Right forelimb (tissue), 1 donor: Measurements from ENCODE around the gene GPR171.

Source experiments
- DNase-seq: peaks from one replicate; pipeline ENCODE4 v3.0.0-alpha.2; 2018

GPR171 gene

GRCh38 chr3:151213151-151213550 lies 10.1 kb upstream of the GPR171 start:
- no peak for DNase-seq

DNA sequence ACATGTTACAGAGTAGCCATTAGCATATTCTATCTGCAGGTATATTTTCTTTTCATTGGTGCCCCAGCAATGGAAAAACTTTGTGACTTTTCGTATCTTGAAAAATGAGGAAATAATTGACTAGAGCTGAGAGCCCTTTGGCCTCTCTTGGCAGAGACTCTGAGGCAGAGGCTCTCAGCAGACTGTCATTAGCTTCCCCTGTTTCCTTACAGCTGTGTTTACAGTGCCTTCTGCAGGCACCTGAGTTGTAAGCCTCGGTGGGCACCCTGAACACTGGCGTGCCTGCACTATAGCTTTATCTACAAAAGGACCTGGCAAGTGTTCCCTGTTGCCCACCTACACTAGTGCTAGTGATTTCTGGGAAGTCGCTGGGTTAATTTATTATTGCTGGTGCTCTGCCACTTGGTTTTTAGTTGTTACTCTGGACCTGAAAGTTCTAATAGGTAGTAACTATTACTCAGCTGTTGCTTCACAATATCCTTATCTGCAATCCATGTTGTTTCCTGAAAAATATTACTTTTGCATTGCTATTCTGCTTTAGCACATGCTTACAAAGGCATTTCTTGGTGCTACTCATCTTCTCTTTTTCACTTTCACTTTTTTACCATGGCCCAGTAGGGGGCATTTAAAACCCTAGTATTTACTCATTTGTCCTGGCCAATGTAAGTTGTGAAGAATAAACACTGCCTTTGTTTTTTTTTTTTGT lies 7.8 kb upstream of the GPR171 start:
- no peak for DNase-seq

DNA sequence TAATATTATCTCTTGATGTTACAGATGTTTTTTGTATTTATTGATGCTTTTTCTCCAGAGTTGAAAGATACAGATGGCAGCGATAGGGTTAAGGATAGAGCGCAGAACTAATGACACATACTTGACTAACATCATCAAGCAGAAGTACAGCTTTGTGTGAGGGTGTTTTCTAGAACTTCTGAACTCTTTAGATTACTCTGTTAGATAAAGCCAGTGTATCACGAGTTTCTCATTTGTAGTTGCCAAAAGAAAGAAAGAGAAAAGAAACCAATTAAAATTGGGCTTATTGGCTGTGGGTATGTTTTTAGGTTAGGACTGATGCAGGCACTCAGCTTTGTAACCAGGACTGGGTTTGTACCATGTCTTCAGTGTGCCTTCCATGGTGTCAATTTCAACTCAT lies 6.6 kb upstream of the GPR171 start:
- DNase-seq: no peak

- no peak for DNase-seq
Observed at GRCh38 chr3:151206201-151206600, 3.2 kb upstream of the GPR171 start.

DNA sequence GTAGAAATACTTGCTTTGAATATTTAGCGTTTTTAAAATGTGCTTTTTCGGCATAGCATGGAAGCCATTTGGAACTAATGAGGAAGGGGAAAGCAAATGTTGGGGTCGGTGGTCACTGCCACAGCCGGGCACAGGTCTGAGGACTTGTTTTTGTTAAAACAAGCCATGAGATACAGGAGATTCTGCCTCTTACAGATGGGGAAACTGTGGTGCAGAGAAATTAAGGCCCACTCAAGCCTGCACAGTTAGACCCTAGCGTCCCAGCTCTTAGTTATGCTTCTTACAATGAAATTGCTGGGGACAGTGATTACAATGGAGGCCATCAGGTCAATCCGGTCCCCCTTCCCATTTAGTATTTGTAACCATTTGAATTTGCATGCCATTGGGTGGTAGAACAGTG lies 2.5 kb upstream of the GPR171 start:
- DNase-seq: no peak

DNA sequence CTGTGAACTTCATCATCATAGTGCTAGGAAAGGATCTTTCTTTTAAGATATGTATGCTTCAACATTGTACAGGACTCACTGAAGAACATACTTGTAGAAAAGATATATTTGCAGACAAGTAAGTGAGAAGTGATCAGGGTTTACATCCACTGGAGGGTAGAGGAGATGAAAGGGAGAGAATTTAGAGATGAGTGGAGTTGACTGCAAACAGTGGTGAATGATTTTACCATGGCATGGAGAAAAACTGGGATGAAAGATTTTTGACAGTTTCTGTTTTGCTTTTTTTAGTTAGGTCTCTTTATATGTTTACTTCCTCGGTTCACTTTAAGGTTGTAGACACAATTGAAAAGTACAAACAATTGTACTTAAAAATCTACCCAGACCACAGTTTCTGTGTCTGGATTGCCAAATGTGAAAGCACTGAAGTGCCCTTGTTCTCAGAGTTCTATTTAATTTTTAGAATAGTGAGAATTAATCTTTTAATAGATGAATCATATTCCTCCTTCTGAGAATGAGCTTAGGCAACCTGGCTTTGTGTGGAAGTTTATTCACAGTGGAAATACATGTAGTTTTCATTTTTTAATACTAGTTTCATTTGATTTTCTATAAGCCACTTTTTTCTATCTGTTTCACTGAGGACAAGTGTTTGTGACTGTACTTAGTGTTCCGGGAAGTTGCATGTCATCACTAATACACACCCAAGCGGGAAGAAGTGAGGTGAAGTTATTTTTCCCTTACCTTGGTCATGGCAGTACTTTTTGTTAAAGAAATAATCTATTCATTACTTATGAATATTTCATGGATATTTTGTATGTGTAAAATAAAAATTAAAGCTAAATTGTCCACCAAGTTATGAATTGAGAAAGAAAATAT lies 1.8 kb upstream of the GPR171 start:
- no peak for DNase-seq

DNA sequence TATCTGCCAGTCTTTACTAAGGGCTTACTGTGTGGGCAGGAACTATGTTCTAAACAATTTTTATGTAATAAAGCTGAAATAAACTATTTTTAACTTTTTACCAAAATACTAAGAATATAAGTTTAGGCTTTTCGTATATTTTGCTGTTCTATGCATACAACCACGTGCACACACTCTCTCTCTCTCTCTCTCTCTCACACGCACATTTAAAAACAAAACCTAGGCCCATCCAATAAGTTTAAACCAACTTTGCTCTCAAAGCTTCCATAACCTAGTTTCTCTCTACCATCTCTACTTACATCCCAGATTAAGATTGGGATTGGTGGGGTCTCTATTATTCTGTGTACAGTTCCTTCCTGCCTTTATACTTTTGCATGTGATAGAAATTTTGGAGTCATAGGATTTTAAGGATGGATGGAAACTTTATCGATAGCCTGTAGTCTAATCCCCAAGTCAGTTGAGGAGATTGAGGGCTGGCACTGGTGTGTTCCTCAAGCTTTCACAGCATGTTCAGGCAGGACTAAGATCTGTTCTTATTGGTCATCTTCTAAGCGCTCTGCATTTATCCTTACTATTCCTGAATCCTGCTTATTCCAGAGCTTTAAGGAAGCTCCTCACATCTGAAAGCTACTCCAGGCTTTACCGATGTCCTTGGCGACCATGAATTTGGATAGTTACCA lies 1.8 kb downstream of the GPR171 start:
- no peak for DNase-seq

DNA sequence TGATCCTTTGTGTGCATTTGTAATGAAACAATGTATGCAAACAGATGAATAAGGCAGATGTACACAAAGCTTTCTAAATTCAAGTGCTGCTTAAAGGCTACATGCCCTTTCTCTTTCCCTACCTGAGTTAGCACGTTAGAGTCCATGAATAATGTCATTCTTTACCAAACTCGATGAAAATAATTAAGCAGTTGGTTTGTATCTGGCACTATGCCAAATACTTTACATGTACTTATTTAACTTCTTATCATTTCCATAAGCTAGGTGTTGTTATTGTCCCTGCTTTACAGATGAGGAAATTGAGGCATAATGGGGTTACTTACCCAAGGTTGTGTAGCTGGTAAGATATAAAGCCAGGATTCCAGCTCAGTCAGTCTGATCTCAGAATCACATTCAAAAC lies 2.4 kb downstream of the GPR171 start:
- DNase-seq: no peak

GRCh38 chr3:151199554-151200438 lies 3.2 kb downstream of the GPR171 start:
- no peak for DNase-seq

- no peak for DNase-seq
Observed at GRCh38 chr3:151198849-151199248, 4.2 kb downstream of the GPR171 start.

- no peak for DNase-seq
Observed at GRCh38 chr3:151197981-151198767, 4.8 kb downstream of the GPR171 start.

- DNase-seq: no peak
Observed at GRCh38 chr3:151197228-151197627, 5.8 kb downstream of the GPR171 start.

DNA sequence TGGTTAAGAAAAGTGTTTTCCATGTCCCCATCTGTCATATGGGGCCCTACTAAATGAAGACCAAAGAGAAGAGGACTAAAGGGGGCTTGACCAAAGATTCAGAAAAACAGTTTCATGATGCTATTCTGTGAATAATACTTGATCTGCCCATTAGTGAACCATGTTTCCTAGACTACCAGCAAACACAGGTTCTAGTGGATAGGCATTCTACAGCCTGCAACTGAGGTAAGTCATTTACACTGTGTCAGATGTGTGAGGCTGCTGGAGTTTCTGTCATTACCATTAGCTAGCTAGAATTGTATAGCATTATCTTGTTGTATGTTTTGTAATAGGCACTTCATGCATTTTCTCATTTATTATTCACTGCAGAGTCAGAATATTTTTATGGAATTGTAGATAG lies 6.6 kb downstream of the GPR171 start:
- no peak for DNase-seq

DNA sequence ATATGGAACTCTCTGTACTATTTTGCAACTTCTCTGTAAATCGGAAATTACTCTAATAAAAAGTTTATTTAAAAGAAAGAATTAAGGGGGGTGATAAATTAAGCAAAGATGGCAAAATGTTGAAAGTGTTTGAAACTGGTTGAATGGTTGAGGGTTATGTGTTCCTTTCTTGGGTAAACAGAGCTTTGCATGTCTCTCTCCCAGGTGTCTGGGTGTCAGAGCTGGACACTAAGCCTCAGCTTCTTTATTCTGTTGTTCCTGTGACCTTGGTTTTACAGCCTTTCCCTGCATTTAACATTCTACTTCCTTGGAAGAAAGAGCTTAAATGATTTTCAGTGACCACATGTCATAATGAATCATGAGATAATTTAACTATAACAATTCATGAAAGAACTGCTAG lies 7.2 kb downstream of the GPR171 start:
- DNase-seq: no peak

DNA sequence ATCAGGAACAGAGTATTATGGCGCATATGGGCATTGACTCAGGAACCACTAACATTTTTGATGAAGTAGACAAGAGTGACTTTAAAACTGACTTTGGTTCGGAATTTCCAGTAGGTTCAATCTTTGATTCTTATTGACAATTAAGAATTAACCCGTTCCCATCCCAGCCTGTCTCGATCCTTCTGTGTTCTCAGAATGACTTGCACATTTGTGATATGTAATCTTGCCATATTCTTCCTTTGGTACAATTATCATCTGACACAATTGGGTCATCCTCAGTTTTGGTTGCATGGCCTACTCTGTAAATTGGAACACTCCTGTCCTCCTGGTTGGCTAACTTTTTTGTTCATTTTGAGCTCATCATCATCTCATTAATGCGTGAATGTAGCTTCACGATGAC lies 10.5 kb downstream of the GPR171 start:
- DNase-seq: no peak

- no peak for DNase-seq
Observed at GRCh38 chr3:151191095-151191494, 11.9 kb downstream of the GPR171 start.

DNA sequence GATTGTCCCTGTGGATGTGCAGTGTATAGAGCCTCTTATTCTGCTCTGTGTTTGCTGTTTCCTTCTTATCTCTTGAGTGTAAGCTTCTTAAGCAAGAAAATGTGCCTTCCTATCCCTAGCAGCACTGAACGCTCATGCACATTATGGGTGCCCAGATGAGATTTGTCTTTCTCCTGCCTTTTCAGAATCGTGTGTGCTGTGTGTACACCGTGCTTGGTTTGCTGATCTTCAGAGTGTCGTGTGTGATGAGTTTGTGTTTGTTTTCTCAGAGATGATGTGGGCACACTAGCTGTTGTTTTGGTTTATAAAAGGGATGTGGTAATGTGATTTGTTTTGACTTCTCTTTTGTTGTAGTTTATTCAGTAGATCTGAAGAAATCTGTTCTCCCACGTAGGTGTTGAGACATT lies 19.7 kb downstream of the GPR171 start:
- no peak for DNase-seq

DNA sequence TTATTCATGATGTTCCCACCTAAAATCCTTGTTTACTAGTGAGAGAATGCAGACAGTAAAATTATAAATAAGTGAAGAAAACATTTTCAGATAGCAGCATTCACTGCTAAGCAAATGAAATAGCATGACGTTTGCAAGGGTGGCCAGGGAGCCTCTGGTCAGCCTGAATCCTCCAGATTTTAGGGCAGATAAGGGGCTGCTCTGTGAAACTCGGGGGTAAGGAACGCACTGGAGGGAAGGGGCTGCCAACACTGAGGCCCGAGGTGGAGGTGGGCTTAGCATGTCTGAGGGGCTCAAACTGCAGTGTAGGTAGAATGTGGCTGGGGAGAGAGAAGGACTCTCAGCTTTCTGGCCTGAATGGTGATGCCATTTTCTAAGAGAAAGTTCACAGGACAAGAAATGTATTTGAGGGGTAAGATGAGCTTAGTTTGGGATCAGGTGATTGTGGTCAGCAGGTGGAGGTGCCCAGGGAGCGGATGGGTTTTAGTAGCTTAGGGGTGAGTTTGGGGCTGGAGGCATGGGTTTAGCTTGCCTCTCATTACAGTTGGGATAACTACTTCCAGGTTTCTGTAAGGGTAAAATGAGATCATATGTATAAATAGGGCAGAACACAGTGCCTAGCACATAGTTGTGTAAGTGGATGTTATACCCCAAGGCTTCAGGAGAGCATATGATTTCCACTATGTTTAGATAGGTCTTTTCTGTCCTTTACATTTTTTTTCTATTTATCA lies 20.5 kb downstream of the GPR171 start:
- no peak for DNase-seq

- no peak for DNase-seq
Observed at GRCh38 chr3:151178208-151178845, 24.7 kb downstream of the GPR171 start.

GRCh38 chr3:151175952-151176351 lies 27.1 kb downstream of the GPR171 start:
- DNase-seq: no peak

GRCh38 chr3:151174351-151174750 lies 28.7 kb downstream of the GPR171 start:
- no peak for DNase-seq
